ENCODE measurements around the gene GPATCH1. TPM values are rescaled to one million over a fixed set of nuclear protein-coding genes. Genes with fewer than 3 reads are reported as not detected.

The GPATCH1 gene
- total and polyA plus RNA-seq, 10 of the 15 experiments (the other 5 are each of a cell fraction or from before 2014, with no cell fraction given), result 4.5 to 9.6 (median 7.2) TPM

DNA sequence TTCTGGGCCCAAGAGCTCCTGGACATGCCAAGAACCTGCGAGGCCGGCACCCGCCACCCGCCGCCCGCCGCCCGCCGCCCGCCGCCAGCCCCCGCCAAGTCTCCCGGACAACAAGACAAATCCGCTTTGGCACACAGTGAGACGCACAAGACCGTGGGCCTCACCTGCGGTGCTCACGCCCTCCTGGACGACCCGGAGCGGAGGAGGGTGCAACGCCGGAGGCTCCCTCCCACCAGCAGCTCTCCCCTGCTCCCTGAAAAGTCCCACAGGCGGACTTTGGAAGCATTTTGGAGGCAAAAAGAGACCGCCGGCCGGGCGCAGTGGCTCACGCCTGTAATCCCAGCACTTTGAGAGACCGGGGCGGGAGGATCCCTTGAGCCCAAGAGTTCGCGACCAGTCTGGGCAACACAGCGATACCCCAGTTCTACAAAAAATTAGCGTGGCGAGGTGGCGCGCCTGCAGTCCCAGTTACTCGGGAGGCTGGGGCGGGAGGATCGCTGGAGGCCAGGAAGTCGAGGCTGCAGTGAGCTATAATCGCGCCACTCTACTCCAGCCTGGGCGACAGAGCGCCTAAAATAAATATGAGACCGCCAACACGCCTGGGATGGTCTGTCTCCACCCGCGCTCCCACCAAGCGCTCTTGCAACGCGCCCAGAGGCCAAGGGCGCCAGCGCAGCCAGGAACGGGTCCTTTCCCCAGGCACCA lies 17.1 kb upstream of the GPATCH1 start:
- no peak overlapping the region for H3K27ac ChIP-seq (ENCODE audit: control insufficient read depth, insufficient read depth)
- peak overlapping the region; percentile 48; the same call in 1 of the 2 replicates for H3K9ac ChIP-seq (ENCODE audit: control insufficient read depth, insufficient read depth, low read length)
- no peaks in the 10 kb centered on the region for H3K36me3 ChIP-seq (ENCODE audit: control insufficient read depth in 2 of 2, insufficient read depth in 2 of 2, low read length in 1 of 2)
- intact Hi-C loops (cut with micrococcal nuclease; ENCODE audit: unreplicated experiment), result no loop called here
- FAIRE-seq (no peak), ATAC-seq (peak; percentile 50), DNase-seq (ENCODE audit: low read depth, low spot score) (no peak)
- WGBS (ENCODE audit: insufficient coverage, insufficient replicate concordance, low lambda C conversion rate, missing lambda C conversion rate), result 26% methylated on average over 40 of the region's 56 CpGs
- no peaks in the 10 kb centered on the region; the same call in 1 of the 2 replicates for H3K79me2 ChIP-seq (ENCODE audit: control insufficient read depth, insufficient read depth, low read length)
- peak overlapping the region; percentile 74 for H3K4me3 ChIP-seq
- in situ Hi-C loops (cut with MboI), result no loop called here
- H4K20me1 ChIP-seq (ENCODE audit: control insufficient read depth, insufficient read depth), result no peaks in the 10 kb centered on the region
- peak overlapping the region; percentile 17 for H2AFZ ChIP-seq (ENCODE audit: control insufficient read depth, low read depth, low read length)
- TF ChIP-seq, protein P1, sequence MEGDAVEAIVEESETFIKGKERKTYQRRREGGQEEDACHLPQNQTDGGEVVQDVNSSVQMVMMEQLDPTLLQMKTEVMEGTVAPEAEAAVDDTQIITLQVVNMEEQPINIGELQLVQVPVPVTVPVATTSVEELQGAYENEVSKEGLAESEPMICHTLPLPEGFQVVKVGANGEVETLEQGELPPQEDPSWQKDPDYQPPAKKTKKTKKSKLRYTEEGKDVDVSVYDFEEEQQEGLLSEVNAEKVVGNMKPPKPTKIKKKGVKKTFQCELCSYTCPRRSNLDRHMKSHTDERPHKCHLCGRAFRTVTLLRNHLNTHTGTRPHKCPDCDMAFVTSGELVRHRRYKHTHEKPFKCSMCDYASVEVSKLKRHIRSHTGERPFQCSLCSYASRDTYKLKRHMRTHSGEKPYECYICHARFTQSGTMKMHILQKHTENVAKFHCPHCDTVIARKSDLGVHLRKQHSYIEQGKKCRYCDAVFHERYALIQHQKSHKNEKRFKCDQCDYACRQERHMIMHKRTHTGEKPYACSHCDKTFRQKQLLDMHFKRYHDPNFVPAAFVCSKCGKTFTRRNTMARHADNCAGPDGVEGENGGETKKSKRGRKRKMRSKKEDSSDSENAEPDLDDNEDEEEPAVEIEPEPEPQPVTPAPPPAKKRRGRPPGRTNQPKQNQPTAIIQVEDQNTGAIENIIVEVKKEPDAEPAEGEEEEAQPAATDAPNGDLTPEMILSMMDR (IDR thresholded peaks at IDR 0.05 in 2 of 3, conservative IDR thresholded peaks at IDR 0.05 in 1 of 3; ENCODE audit: control insufficient read depth in 2 of 3, extremely low read depth in 1 of 3, insufficient read depth in 1 of 3, low read depth in 3 of 3, low read length in 3 of 3), result 0 out of 6 replicates have a peak, but pooled peaks of 1 of the 3 experiments have one; percentile 7
- TF ChIP-seq, protein P2, sequence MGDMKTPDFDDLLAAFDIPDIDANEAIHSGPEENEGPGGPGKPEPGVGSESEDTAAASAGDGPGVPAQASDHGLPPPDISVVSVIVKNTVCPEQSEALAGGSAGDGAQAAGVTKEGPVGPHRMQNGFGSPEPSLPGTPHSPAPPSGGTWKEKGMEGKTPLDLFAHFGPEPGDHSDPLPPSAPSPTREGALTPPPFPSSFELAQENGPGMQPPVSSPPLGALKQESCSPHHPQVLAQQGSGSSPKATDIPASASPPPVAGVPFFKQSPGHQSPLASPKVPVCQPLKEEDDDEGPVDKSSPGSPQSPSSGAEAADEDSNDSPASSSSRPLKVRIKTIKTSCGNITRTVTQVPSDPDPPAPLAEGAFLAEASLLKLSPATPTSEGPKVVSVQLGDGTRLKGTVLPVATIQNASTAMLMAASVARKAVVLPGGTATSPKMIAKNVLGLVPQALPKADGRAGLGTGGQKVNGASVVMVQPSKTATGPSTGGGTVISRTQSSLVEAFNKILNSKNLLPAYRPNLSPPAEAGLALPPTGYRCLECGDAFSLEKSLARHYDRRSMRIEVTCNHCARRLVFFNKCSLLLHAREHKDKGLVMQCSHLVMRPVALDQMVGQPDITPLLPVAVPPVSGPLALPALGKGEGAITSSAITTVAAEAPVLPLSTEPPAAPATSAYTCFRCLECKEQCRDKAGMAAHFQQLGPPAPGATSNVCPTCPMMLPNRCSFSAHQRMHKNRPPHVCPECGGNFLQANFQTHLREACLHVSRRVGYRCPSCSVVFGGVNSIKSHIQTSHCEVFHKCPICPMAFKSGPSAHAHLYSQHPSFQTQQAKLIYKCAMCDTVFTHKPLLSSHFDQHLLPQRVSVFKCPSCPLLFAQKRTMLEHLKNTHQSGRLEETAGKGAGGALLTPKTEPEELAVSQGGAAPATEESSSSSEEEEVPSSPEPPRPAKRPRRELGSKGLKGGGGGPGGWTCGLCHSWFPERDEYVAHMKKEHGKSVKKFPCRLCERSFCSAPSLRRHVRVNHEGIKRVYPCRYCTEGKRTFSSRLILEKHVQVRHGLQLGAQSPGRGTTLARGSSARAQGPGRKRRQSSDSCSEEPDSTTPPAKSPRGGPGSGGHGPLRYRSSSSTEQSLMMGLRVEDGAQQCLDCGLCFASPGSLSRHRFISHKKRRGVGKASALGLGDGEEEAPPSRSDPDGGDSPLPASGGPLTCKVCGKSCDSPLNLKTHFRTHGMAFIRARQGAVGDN (IDR thresholded peaks at IDR 0.05), result no peak
- ChIA-PET SMC1A (ENCODE audit: uncharacterized antibody, unreplicated experiment) (no interaction called here), RAD21 (ENCODE audit: unreplicated experiment) (no interaction called here), CTCF (no interaction called here), POLR2A (no interaction called here)
- peaks cover 7% of the 10 kb centered on the region; the same call in 1 of the 2 replicates for H3K4me1 ChIP-seq (ENCODE audit: control insufficient read depth, insufficient read depth, low read length)
- H3K4me2 ChIP-seq (ENCODE audit: control insufficient read depth, insufficient read depth), result peak overlapping the region; percentile 93
- no peaks in the 10 kb centered on the region for H3K9me3 ChIP-seq (replicated peaks; ENCODE audit: control insufficient read depth, insufficient read depth, low read length)
- BruUV-seq (replicated peaks), result no TSS peak
- H3K27me3 ChIP-seq (replicated peaks in 1 of 2; ENCODE audit: control insufficient read depth in 2 of 2, insufficient read depth in 2 of 2, low read length in 1 of 2), result no peaks in the 10 kb centered on the region; a peak in 1 of 4 replicates
